GM19324 (cell line): ENCODE results near the gene NGF.

ENCODE experiments used
- ATAC-seq: cut with Tn5 transposase; IDR thresholded peaks from one replicate; pipeline ENCODE4 v1.9.1; 2021; ENCODE audit warnings: mild to moderate bottlenecking, moderate library complexity; ENCODE audit not compliant: unreplicated experiment, low FRiP score

Gene NGF

DNA sequence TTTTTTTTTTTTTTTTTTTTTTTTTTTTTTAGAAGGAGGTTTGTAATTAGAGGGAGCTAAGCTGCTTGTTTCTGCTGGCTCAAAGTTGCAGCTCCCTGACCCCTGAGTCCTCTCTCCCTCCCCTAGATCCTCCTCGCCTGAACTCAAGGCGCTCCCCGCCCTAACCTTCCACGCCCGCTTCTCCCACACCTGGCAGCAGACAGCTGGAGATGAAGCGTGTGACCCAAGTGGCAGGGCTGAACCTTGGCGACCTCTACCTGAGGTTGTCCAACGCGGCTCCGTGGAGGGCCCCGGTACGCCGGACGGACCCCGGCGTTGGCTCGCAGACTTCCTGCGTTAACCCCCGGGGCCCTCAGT lies 795 bp downstream of the NGF start:
- ATAC-seq = no peak

GRCh38 chr1:115336741-115337140 lies 1.3 kb downstream of the NGF start:
- ATAC-seq = no peak

GRCh38 chr1:115332813-115333608 lies 5.0 kb downstream of the NGF start:
- ATAC-seq = no peak

- ATAC-seq = no peak
These were observed 6.3 kb downstream of the NGF start for GRCh38 chr1:115331558-115332331.

DNA sequence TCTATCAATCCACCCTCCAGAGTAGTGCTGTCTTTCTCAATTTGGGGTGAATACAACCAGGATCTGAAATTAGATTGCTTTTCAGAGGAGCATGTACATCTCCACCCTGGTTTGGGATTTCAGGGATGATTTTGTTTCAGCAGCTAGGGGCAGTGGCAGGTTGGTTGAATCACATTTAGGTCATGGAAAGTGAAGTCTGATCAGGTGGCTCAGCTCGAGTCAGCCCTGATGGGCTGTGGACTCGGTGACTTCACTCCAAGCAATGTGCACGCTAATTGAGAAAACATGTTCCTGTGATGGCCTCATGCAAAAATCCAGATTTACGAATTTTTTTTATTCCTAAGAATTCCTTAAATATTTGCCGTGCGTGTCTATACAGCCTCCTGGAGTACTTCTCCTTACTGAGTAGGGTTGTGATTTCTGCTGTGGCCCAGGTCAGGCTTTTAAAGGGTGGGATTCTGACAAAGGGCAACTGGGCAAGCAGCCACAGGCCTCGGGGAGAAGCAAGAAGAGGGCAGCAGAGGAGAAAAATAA lies 7.5 kb downstream of the NGF start:
- ATAC-seq = no peak

GRCh38 chr1:115329965-115330364 lies 8.1 kb downstream of the NGF start:
- no peak for ATAC-seq

DNA sequence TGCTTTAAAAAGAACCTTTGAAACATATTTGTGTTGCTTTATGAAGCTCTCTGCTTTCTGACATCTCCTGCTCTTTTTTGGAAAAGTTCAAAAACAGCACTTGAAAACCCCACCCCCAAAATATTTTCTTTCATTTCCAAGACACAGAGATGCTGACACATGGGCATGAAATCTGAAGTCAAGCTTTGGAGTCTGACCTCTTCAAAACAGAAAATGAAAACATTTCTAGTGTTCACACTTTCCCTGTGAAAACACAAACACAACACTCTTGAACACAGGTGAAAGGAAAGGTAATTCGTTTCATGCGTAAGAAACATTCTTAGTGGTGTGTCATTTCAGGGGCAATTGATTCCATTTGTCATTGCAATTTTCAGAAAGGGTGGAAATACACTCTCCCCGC lies 10.8 kb downstream of the NGF start:
- ATAC-seq = no peak

- no peak for ATAC-seq
These were observed 11.6 kb downstream of the NGF start for GRCh38 chr1:115326419-115326818.

GRCh38 chr1:115325874-115326273 lies 12.2 kb downstream of the NGF start:
- no peak for ATAC-seq

DNA sequence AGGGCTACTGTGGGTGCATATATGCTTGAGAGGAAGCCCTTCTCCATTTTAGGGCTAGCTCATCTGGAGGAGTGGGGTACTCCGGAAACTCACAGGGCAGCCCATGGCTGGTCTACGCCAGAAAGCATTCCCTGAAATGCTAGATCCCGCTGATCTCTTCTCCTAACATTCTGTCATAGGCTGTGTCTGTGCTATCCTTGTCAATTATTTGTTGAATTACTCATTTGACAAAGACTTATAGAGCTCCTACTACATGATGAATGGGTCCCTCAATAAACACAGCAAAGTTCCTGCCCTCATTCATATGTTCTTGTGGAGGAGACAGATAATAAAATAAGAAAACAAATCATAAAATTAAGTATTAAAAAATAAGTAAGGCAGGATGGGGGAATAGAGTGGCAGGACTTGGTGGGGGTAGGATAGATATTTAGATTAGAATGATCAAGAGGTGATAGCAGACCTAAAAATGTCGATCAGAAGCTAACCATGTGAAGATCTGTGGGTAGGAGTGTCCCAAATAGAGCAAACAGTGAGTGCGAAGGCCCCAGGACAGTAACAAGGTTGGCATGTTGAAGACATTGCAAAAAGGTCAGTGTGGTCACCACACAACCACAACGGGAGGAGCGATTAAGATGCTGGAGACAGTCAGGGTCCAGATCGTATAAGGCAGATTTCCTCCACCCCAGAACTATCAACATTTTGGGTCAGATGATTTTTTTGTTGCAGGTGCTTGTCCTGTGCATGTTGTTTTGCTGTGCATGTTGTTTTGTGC lies 13.2 kb downstream of the NGF start:
- no peak for ATAC-seq

DNA sequence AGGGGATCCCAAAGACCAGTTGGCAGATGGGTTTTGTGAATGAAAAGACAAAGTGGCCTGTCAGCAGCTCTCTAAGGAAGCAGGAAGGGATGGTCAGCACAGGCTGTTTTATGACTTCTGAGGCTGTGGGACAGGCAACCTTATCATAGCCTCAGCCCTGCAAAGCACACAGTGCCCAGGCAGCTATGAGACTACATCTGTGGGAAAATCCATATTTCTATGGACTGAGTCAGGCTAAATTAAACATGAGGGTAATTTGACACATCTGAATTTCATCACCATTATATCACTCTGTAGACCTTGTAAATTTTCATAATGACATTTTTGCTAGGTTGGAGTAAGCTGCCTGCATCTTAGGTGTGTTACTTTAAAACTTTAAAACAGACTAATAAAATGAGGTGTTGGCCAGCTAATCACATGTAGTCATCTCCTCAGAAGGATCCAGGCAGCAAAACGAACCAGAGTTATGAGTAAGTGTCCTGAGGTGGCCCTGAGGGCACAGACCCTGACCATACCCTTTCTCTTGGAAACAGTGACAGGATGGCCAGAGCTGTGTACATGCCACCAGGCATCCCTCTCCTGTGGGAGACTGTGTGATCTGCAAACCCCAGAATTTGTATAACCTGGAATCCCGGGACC lies 14.6 kb downstream of the NGF start:
- no peak for ATAC-seq

GRCh38 chr1:115322631-115323030 lies 15.4 kb downstream of the NGF start:
- no peak for ATAC-seq

GRCh38 chr1:115320377-115320776 lies 17.7 kb downstream of the NGF start:
- no peak for ATAC-seq

GRCh38 chr1:115319706-115320105 lies 18.3 kb downstream of the NGF start:
- ATAC-seq = no peak

DNA sequence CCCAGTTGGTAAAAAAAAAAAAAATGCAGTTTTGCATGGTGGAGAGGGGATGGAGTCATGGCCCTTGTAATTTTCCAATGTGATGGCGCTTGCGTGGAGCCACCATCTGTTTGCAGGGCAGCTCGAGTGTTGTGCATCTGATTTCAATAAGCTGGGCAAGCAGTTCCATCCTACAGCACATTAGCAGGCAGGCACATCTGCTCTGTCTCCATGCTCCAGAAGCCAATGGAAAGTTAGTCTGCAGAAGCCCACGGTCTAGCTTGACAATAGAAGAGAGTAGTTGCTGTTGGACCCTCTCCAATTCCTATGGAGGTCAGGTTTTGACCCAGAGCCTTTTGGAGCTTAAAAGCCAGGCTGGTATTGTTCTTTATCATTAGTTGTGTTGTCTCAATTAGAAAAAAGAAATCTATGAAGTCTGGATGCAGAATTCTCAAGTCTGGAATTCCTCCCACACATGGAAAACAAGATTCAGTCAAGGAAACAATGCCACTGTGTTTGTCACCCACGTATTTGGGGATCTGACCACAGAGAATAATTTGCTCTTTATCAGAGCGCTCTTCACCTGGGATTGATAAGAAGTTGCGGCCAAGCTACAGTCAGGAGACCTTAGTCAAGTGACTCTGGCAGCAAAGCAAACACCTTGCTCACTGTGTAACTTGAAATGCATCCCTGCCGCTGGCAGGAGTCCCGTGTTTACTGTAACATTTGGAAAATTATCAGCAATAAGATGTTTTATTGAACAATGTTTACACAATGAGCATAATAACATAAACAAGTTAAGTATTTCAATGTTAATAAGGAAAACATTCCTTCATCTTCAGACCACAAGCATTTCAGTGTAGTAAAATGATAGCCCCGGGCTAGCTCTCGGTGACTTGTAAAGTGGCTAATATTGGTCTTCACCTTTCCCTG lies 20.7 kb downstream of the NGF start:
- ATAC-seq = no peak

GRCh38 chr1:115314765-115315164 lies 23.3 kb downstream of the NGF start:
- no peak for ATAC-seq

GRCh38 chr1:115314092-115314491 lies 24.0 kb downstream of the NGF start:
- no peak for ATAC-seq

DNA sequence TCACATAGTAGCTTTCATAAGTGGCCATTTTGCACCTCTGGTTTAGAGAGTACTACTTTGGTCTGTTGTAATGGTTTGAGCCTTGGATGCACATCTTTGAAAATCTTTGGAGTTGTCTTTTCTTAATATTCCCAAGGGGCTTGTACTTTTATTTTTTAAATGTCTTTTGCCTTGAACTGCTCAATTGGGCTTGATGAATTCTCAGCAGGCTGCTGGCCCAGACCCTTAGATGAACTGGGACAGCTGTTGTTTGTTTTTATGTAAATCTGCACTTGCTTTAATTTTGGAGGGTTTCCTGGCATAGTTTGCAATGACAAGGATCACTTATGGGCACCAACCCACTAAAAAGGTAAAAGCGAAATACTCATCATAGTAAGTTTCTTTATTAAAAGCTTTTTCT lies 24.9 kb downstream of the NGF start:
- ATAC-seq = no peak

GRCh38 chr1:115312742-115313141 lies 25.3 kb downstream of the NGF start:
- ATAC-seq = no peak
